ENCODE results near the gene CHRNB1.

GRCh38 chr17:7503521-7503920, 58.7 kb downstream of the CHRNB1 start:
- TF ChIP-seq CTCF (IDR thresholded peaks at IDR 0.05 in 4 of 5, conservative IDR thresholded peaks at IDR 0.05 in 1 of 5) (no peak), POLR2A (IDR thresholded peaks at IDR 0.05) (no peak)

Data from gastrocnemius medialis (tissue), 4 donors.